HG03135 (cell line): ENCODE measurements around the gene KLHL29.

Source experiments
- ATAC-seq: cut with Tn5 transposase; IDR thresholded peaks from one replicate; pipeline ENCODE4 v1.9.1; 2021; ENCODE audit warnings: mild to moderate bottlenecking, moderate library complexity; ENCODE audit not compliant: unreplicated experiment

KLHL29 gene

GRCh38 chr2:23563673-23564614, 179.0 kb downstream of the KLHL29 start:
- no peak for ATAC-seq

DNA sequence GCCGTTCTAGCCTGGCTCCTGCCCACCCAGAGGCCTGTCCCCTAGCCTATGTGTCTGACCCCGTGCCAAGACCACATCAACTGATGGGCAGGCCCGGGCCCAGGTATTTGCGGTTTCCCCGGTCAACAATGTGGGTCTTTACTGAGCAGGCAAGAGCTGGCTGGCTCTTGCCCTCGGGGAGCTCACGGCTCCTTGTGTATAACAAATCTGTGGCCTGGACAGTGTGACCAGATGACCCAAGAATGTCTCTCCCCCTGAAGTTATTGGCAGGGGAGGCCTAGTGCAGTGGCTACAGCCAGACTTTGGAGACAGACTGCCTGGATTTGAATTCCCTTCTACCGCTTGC, 179.6 kb downstream of the KLHL29 start:
- ATAC-seq = no peak

- ATAC-seq = no peak
These were observed 180.4 kb downstream of the KLHL29 start for GRCh38 chr2:23565374-23565773.

DNA sequence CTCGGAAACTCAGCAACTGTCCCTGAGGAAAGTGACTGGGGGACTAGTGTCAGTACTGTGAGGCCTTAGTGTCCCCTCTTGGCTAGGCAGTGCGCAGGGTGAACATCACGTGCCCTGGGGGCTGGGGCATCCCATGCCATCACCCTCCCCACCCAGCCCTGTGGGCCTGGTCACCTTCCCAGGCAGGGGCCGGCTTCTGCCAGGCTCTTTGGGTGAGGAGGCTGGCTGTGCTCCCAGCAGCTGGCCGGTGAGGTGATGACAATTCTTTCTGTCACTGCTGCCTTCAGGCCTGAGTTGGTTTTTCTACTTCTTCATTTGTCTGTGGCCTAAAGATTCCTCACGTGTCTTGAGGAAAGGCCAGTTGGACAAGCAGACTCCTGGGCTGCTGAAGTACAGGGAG, 180.8 kb downstream of the KLHL29 start:
- no peak for ATAC-seq

DNA sequence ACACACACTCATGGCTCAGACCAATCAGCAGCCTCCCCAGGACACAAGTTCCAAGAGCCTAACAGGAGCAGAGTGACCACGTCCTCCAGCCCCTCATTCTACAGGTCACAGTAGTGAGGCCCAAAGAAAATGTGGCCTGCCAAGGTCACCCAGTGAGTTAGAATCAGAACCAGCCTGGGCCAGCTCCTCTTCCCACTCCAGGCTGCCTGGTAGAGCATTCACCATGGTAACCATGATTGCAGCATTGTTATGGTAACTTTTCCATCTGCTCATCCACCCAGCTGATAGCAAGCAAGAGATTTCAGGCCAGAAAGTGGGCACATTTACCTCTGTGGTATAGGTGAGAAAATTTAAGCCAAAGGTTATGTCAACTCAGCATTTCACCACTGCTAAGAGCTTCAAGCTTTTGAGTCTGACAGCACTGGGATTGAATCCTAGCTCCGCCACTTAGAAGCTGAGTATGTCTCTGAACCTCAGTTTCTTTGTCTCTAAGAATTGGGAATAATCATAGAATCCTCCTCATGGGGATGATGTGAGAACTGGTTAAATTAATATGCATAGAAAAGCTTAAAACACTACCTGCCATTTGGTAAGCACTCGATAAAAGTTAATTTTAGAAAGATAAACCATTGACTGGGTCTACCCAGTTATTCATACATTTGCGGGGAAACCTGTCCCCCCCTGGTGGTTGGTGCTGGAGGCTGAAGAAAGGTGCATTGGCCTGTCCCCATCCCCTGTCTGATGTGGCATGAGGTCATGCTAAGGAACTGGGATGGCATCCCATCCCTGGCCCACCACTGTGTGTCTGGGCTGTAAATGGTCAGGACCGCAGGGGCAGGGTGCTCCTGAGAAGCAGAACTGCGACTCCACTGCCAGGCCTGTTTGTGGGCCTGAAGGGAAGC, 181.5 kb downstream of the KLHL29 start:
- ATAC-seq = no peak

- no peak for ATAC-seq
These were observed 182.3 kb downstream of the KLHL29 start for GRCh38 chr2:23567161-23567756.

GRCh38 chr2:23568211-23568610, 183.2 kb downstream of the KLHL29 start:
- no peak for ATAC-seq

GRCh38 chr2:23568626-23569190, 183.7 kb downstream of the KLHL29 start:
- no peak for ATAC-seq

GRCh38 chr2:23569761-23570365, 184.9 kb downstream of the KLHL29 start:
- no peak for ATAC-seq

GRCh38 chr2:23571085-23571484, 186.1 kb downstream of the KLHL29 start:
- ATAC-seq = no peak

DNA sequence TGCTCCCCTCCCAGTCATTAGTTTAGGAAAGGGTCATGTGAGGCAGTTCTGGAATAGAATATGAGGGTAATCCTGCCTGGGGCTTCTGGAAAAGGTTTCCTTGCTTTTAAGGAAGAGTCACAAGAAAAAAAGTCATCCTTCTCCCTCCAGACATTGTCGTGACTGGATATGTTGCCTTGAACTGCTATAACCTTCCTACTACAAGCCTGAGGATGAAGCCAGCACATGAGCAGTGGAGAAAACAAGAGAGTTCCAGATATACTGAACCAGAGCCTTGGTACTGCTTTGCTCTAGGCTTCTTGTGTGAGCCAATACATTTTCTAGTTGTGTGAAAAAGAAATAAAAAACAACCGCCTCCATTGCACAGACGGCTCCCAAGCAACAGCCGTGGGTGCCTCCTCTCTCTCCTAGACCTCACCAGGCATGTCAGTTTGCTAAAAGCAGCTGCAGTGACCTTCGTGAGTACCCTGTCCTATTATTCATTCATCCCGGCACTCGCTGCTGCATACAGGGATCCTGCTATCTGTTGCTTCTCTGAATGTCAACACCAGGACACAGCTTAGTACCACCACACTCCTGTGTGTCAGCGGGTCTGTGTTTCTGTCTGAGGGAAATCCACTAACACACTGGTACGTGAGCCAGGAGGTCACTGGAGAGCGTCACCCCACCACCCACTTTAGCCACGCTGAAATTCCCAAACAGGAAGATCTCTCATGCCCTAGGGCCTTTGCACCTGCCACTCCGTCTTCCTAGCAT, 186.7 kb downstream of the KLHL29 start:
- no peak for ATAC-seq

GRCh38 chr2:23574919-23575654, 190.1 kb downstream of the KLHL29 start:
- ATAC-seq = no peak

DNA sequence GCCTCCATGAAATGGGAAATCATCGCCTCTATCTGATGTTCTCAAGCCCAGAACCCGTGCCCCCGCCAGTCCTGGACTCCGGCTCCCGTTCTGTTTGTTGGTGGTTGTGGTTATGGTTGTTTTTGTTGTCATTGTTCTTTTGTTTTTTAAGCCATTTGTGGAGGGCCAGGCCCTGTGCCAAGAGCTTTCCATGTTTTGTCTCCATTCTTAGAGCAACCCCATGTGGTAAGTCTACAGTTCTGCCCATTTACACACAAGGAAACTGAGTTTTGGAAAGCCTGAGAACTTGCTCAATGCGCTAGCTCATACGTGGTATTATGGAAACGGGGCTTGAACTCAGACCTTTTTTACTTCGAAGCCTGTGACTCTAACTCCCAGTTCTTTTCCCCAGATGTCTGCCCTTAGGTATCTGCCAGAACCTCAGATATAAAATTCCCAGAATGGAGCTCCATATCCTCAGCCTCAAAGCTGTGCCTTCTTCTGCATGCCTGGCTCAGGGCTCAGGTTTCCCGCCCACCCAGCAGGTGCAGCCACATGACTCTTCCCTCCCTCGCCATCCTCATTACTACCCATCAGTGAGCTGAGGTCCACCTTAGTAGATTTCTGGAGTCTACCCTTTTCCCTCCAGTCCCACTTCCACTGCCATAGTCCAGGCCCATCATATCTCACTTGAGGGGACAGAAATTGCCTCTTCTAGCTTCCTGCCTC, 194.1 kb downstream of the KLHL29 start:
- no peak for ATAC-seq

- no peak for ATAC-seq
These were observed 194.7 kb downstream of the KLHL29 start for GRCh38 chr2:23579674-23580073.

DNA sequence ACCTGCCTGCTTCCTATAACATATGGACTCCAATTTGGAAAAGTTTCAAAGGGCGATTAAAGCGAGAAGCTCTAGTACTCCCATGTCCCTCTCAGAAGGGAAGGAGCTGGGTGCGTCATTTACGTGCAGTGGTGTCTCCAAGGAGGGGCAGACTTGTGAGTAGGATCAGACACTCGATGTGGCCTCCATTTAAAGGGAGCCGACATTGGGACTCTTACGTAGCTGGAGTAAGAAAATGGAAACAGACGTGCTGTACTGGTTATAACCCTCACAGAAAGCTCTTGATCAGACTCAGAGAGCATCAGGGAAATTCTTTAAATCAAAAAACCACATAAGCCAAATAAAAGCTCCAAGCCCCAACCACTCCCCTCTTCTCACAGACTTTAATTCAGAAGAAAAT, 198.5 kb downstream of the KLHL29 start:
- ATAC-seq = no peak

DNA sequence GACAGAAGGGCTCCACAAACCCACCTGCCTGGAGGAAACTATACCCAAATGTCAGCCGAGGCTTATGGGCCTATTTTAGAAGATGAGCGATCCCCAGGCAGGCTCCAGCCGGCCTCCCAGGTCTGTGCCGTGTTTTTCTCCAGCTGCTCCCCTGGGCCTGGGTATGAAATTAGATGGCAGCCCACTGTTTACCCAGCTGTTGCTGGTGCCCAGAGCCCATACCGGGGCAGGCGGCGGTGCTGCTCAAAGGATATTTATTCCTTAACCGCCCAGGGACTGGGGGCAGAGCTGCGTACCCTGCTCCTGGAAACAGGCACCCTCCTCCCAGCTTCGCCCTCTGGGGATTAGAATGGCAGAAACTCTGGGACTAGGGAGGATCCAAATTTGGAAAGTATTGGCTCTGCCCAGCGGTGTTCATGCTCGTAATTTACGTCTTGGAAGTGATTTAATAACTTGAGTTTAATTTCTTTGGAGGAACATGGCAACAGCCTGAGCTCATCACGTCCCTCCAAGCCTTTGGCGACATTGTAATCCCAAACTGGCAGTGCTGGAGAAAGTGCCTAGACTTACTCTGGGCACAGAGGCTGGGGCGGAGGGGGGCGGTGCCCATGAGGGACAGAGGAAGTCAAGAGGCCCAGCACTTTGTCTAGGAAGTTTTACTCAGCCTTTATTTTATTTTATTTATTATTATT, 199.2 kb downstream of the KLHL29 start:
- ATAC-seq = no peak

DNA sequence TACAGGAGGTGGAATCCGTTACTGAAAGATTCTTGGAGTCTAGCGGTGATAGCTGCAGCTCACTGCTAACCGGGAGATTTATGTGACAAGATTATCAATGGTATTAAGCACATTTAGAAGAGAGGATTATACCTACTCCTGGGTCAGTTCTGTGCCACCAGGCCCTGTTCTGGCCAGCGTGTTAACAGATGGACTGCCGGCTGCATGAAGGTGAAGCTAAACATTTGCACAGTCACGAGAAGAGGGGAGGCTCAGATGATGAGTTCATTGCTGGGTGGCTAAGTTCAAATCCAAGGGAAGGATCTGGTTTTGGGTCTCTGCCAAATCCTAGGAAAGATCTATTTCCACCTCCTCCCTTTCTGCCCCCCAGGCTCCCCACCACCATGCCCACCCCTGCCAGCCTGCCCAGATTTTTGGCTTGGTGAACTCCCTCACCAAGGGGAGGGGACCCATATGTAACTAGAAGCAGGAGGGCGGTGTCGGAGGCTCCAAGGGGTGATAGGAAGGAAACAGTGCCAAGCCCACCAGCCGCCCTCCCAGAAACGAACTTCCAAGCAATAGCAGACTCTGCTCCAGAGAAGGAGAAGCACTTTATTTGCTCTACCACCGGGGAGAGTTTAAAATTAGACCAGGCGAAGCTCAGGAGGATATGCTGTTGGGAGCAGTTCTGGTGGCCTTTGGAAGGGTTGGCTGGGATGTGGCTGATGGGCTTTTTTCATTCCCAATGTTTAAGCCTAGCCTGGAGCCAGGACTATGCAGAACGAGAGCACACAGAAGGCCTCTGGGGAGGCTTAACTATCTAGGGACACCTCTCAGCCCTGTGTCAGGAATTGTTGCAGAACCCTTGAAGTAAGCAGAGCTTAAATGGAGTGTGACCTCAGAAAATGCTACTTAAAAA, 200.5 kb downstream of the KLHL29 start:
- no peak for ATAC-seq
